Bronchial smooth muscle cell (primary cell): ENCODE results near the gene OR5T2. TPM values are rescaled to one million over a fixed set of nuclear protein-coding genes. Genes with fewer than 3 reads are reported as not detected.

Experiments
- total RNA-seq: library from RNA; depleted of rRNA; stranded (reverse); fragments of >200 nt; gene quantifications from 2 replicates; pipeline ENCODE4 v1.2.1, GENCODE V29; 2014

The OR5T2 gene
- total RNA-seq = not detected in 2 replicates

DNA sequence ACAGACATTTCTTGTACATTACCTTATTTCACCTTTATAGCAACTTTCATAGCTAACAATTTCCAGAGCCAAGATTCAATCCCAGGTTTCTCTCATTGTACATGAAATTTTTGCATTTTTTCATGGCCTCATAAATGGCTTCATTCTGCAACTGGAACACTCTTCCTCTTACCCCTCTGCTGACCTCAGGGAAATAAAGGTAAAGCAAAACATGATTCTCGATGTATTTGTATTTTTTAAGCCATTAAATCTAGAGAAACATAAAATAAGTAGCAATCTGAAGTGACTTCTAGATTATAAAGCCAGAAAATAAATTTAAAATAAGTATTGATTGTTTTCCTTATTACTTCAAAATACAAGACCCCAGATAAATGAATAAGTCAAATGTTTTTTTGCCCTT is at the start of gene OR5T2:
TSS of gene OR5T2 (minus strand) at position 101 of the 400 bp plus-strand sequence. CDS start 1,193 bp downstream, outside the sequence.

DNA sequence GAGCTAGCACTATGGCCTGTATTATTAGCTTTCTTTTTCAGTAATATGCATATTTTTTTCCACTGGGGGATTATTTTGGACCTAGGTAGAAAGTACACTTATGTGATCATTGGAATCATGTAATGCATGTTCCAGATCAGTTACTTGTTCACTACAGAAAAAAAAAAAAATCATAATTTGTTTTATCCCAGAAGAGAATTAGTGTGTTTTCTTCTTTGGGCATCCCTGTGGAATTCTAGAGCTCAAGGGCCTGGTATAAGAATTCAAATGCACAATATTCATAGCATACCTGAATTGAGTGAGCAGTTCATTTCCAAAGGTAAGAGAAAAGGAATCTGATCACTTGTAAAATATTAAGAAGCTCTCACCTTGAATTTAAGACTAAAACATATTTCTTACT is 39.8 kb upstream of the OR5T2 start, which contains the start of gene OR5T1:
TSS of gene OR5T1 (plus strand) at position 301 of the 400 bp plus-strand sequence. CDS start 1,485 bp downstream, outside the sequence.

DNA sequence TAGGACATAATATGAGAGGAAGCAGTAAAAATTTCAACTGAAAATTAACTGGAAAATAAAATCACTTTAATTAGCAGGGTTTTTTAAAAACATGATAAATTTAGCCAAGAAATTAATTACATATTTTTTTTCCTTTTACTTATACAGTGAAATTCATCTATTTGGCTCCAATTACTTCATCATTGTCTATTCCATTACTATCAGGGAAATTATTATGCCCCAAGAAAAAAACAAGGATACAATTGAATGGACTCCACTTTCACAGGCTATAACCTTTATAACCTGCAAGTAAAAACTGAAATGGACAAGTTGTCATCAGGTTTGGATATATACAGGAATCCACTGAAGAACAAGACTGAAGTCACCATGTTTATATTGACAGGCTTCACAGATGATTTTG is 17.9 kb upstream of the OR5T2 start, which contains the start of gene OR5T3:
TSS of gene OR5T3 (plus strand) at position 301 of the 400 bp plus-strand sequence. CDS start at position 301, 0 bp downstream.

Other genes with a start within 250 kb of the OR5T2 start
- not detected in 2 replicates for gene OR5F1, start 239.6 kb downstream of the OR5T2 start, total RNA-seq
- not detected in 2 replicates for gene OR5AS1, start 206.6 kb downstream of the OR5T2 start, total RNA-seq
- not detected in 2 replicates for gene OR8I2, start 140.9 kb downstream of the OR5T2 start, total RNA-seq
- not detected in 2 replicates for gene OR8H2, start 130.6 kb downstream of the OR5T2 start, total RNA-seq
- not detected in 2 replicates for gene OR8H3, start 111.9 kb downstream of the OR5T2 start, total RNA-seq
- gene OR8J3, start 94.1 kb downstream of the OR5T2 start, total RNA-seq = not detected in 2 replicates
- gene OR8K5, start 73.9 kb downstream of the OR5T2 start, total RNA-seq = not detected in 2 replicates
- gene OR5J2, start 57.6 kb downstream of the OR5T2 start, total RNA-seq = not detected in 2 replicates
- not detected in 2 replicates for gene OR5T3, start 18.0 kb upstream of the OR5T2 start, total RNA-seq
- gene OR5T1, start 39.9 kb upstream of the OR5T2 start, total RNA-seq = not detected in 2 replicates
- gene OR8H1, start 58.0 kb upstream of the OR5T2 start, total RNA-seq = not detected in 2 replicates
- gene OR8K3, start 80.9 kb upstream of the OR5T2 start, total RNA-seq = not detected in 2 replicates
- gene OR8K1, start 111.8 kb upstream of the OR5T2 start, total RNA-seq = not detected in 2 replicates
- not detected in 2 replicates for gene OR8J1, start 120.0 kb upstream of the OR5T2 start, total RNA-seq
- not detected in 2 replicates for gene OR8U1, start 141.4 kb upstream of the OR5T2 start, total RNA-seq
- not detected in 2 replicates for gene OR5AL1, start 178.4 kb upstream of the OR5T2 start, total RNA-seq
- not detected in 2 replicates for gene OR5M3, start 239.1 kb upstream of the OR5T2 start, total RNA-seq